SJCRH30 (cell line): ENCODE measurements around the gene DGCR8. TPM values are rescaled to one million over a fixed set of nuclear protein-coding genes. Genes with fewer than 3 reads are reported as not detected.
"Not testable (repeated sequence)": the region's sequence is repeated elsewhere in the genome, so short reads cannot be mapped to it uniquely, and the experiment has no call there.

Experiments
- DNase-seq, 2 experiments: peaks; one replicate each; pipeline ENCODE4 v3.0.0-alpha.2; 2015 to 2020
- H3K27ac ChIP-seq: fragments of 250-450 bp; sonication (Bioruptor Pico); 2 replicates; pipeline ENCODE4 v1.5.1; 2020; ENCODE audit warnings: mild to moderate bottlenecking, moderate library complexity
- H3K27me3 ChIP-seq: fragments of 250-450 bp; sonication (Bioruptor Pico); 2 replicates; pipeline ENCODE4 v1.5.1; 2020; ENCODE audit warnings: mild to moderate bottlenecking, moderate library complexity
- H3K36me3 ChIP-seq: fragments of 250-450 bp; sonication (Bioruptor Pico); 2 replicates; pipeline ENCODE4 v1.5.1; 2020; ENCODE audit warnings: mild to moderate bottlenecking, moderate library complexity
- H3K4me1 ChIP-seq: fragments of 250-450 bp; sonication (Bioruptor Pico); 2 replicates; pipeline ENCODE4 v1.5.1; 2020; ENCODE audit warnings: mild to moderate bottlenecking, moderate library complexity
- H3K4me3 ChIP-seq: fragments of 250-450 bp; sonication (Bioruptor Pico); 2 replicates; pipeline ENCODE4 v1.5.1; 2020; ENCODE audit warnings: mild to moderate bottlenecking, moderate library complexity
- H3K9me3 ChIP-seq: fragments of 250-450 bp; sonication (Bioruptor Pico); replicated peaks from 2 replicates; pipeline ENCODE4 v1.5.1; 2020; ENCODE audit warnings: mild to moderate bottlenecking, moderate library complexity
- total RNA-seq: library from RNA; depleted of rRNA; stranded (reverse); fragments of >200 nt; shearing (Covaris generic); gene quantifications from 2 replicates; pipeline ENCODE4 v1.2.3, GENCODE V29; 2014

Gene DGCR8
- total RNA-seq, 1 experiment from 2014 or later: 39.3 TPM

DNA sequence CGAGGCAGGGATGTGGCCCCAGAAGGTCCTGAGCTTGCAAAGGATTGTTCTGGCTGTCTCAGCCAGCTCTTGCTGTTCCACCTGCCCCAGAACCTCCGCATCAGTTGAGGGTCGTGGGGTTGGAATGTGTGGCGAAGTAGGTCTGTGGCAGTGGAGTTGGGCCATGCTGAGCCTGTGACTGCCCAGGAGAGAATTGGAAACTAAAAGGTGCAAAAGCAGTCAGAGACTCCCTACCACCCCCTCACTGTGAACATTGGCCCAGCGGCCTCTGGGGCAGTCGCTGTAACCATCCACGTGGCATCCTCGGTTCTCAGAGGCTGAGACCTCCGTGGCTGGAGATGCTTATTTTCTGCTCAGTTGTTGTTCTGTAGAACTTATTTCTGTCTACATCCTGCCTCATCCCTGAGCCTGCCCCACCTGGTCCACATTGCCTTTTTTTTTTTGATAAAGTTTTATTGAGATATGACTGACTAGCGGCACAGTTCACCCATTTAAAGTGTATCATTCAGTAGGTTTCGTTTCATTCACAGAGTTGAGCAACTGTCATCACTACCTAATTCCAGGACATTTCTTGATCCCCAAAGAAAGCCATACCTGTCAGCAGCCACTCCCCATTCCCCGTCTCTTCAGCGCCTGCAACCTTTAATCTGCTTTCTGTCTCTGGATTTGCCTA, 22.3 kb upstream of the DGCR8 start:
- DNase-seq: no peak
- Histone ChIP-seq H3K9me3 (no peaks in the 10 kb centered on the region), H3K27ac (no peak overlapping the region), H3K27me3 (no peaks in the 10 kb centered on the region), H3K4me3 (no peak overlapping the region), H3K36me3 (no peaks in the 10 kb centered on the region), H3K4me1 (peaks cover 11% of the 10 kb centered on the region; the same call in 1 of the 2 replicates)

DNA sequence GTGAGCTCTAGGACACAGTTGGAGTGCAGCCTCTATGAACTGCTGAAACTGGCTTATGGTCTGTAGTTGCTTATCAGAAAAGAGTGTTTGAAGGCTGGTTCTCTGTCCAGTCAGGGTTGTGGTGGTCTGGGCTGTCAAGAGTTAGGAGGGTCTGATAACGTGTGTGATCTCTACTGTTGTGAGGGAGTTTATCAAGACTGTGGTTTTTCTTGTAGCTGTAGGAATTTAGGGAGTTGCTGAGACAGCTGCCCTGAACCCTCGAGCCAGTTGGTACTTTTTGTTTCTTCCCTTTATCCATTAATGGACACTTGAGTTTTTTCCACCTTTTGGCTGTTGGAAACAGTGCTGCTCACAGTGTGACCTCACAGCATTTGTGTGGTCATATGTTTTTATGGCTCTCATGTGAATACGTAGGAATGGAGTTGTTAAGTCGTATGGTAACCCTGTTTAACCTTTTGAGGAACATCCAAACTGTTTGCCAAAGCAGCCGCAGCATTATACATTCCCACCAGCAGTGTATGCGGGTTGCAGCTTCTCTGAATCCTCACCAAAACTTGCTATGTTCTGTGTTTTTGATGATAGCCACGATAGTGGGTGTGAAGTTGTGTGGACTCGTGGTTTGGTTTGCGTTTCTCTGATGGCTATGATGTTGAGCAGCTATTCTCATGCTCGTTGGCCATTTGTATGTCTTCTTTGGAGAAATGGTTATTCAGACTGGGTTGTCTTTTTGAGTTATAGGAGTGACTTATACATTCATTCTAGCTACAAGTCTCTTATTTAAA, 20.9 kb upstream of the DGCR8 start:
- H3K4me3 ChIP-seq: no peak overlapping the region
- H3K27me3 ChIP-seq: no peaks in the 10 kb centered on the region
- H3K27ac ChIP-seq: no peak overlapping the region
- no peaks in the 10 kb centered on the region for H3K36me3 ChIP-seq
- H3K4me1 ChIP-seq: peaks cover 11% of the 10 kb centered on the region; the same call in 1 of the 2 replicates
- peak in 1 of 2 experiments; percentile 17 for DNase-seq
- no peaks in the 10 kb centered on the region for H3K9me3 ChIP-seq

DNA sequence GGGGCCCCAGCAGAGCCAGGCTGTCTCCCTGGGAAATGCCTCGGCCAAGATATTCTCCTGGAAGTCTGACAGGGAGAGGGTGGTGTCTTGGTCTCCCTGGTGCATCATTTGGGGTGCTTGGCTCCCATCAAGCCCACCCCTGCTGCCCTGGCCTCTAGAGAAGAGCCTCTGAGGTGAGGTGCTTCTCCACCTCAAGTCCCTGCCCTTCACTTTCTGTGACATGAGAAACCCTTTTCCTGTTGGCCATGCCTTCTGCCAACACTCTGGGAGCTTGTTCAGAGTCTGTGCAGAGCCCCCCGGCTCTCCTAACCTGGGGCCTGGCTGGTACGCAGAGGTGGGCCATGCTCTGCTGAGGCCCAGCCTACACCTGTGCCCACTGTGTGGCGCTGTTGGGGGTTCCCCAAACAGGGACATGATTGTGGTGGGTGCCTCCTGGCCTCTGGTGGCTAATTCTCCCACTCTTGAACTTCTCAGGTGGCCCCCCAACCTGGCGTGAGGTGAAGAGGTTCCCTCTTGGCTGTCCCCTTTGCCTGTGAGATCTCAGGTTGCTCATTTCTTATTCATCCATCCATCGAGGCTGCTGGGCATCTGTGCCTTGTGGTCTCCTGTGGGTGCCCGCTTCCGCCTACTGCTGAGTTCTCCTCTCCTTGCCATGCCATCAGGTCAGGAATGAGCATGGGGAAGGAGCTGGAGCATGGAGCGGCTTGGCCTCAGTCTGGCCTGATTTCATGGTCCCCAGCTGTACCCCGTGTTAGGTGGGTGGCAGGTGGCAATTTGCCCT, 19.2 kb upstream of the DGCR8 start:
- H3K27me3 ChIP-seq: no peaks in the 10 kb centered on the region
- H3K4me1 ChIP-seq: peaks cover 11% of the 10 kb centered on the region; the same call in 1 of the 2 replicates
- no peak overlapping the region for H3K27ac ChIP-seq
- no peak overlapping the region for H3K4me3 ChIP-seq
- no peaks in the 10 kb centered on the region for H3K9me3 ChIP-seq
- DNase-seq: no peak
- no peaks in the 10 kb centered on the region for H3K36me3 ChIP-seq

DNA sequence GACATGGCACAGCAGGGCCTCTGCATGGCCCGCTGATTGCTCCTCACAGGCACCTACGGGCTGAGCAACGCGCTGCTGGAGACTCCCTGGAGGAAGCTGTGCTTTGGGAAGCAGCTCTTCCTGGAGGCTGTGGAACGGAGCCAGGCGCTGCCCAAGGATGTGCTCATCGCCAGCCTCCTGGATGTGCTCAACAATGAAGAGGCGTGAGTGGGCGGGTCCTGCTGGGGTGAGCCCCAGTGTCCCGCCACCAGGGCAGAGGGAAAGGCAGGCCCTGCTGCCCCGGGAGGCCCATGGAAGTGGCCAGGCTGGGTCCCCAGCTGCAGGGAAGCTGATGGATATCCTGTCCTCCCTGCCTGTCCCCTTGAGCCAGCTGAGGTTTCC, 18.6 kb upstream of the DGCR8 start:
- DNase-seq: no peak
- H3K4me3 ChIP-seq: no peak overlapping the region
- H3K27ac ChIP-seq: no peak overlapping the region
- peaks cover 11% of the 10 kb centered on the region; the same call in 1 of the 2 replicates for H3K4me1 ChIP-seq
- H3K36me3 ChIP-seq: no peaks in the 10 kb centered on the region
- H3K27me3 ChIP-seq: no peaks in the 10 kb centered on the region
- no peaks in the 10 kb centered on the region for H3K9me3 ChIP-seq

DNA sequence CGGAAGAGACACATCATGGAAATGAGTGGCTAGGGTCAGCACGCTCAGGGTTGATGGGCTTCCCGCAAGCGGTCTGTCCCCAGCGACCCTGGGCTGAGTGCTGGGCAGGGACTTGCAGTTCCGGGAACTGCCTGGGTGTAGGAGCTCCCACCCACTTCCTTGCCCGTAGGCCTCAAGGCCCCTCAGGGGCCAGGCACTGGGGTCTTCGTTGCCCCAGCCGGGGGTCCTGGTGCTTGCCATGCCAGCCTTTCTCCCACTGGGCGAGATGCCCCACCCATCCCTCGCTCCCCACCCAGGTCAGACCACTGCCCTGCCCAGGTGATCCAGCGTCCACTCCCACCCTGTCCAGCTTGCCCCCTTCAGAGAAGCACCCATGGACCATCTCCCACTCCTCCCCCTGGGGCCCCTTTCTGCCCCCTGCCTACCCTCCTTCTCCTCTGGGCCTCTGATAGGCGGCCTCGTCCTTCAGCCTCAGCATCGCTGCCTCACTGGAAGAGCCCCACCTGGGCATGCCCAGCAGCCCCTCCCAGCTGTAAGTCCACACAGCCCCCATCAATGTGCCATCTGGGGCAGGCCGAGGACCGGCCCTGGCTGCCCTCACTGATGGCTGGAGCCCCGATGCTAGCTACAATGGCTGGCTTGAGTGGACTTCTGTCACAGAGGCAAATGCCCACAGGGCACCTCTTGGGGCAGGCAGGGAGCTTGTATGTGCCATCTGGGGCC, 17.8 kb upstream of the DGCR8 start:
- Histone ChIP-seq H3K27ac (no peak overlapping the region), H3K4me3 (no peak overlapping the region), H3K9me3 (no peaks in the 10 kb centered on the region), H3K4me1 (peaks cover 11% of the 10 kb centered on the region; the same call in 1 of the 2 replicates), H3K27me3 (no peaks in the 10 kb centered on the region), H3K36me3 (no peaks in the 10 kb centered on the region)
- no peak for DNase-seq

DNA sequence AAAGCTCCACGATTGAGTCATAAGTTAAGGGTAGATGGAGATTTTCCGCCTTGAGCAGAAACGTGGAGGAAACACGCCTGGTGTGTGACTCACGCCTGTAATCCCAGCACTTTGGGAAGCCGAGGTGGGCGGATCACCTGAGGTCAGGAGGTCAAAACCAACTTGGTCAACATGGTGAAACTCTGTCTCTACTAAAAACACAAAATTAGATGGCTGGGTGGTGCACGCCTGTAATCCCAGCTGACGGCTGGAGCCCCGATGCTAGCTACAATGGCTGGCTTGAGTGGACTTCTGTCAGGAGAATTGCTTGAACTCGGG, 17.3 kb upstream of the DGCR8 start:
- DNase-seq: no peak
- H3K27ac ChIP-seq: no peak overlapping the region

DNA sequence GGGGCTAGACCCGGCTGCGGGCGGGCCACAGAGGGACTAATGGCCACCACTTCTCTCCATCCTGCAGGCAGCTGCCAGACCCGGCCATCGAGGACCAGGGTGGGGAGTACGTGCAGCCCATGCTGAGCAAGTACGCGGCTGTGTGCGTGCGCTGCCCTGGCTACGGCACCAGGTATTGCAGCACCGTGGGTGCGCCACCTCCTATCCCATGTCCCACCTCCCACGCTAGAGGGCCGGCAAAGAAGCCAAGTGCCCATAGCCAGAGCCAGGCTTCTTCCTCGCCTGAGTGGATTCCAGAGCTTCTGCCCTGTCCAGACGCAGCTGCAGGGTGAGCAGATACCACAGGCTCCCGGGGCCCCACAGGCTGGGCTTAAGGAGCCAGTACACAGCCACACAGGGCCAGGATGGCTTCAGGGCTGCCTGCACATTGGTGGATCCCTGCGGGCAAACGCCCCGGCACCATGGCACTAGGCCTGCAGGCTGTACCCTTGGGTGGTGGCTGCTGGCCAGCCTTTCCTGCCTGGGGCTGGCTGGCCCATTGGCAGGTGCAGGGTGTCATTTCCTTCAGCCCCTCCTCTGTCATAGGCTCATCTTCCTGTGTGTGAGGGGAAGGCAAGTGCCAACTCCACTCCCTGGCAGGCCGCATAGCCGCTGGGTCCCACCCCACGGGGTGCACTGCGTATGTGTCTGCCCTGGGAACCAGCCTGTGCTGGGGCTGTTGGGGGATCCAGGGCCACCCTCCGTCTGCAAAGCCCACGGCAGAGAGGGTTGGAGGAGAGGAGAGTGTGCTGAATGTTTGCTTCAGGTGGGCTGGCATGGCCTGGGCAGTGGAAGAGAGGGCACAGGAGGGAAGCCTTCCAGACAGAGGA, 16.5 kb upstream of the DGCR8 start:
- no peak for DNase-seq
- Histone ChIP-seq H3K9me3 (no peaks in the 10 kb centered on the region), H3K4me1 (peaks cover 11% of the 10 kb centered on the region; the same call in 1 of the 2 replicates), H3K36me3 (no peaks in the 10 kb centered on the region), H3K4me3 (no peak overlapping the region), H3K27me3 (no peaks in the 10 kb centered on the region), H3K27ac (no peak overlapping the region)

More for the DNA sequence above, 17.3 kb upstream of the DGCR8 start:
- Histone ChIP-seq H3K9me3 (no peaks in the 10 kb centered on the region), H3K4me3 (no peak overlapping the region), H3K27me3 (no peaks in the 10 kb centered on the region), H3K36me3 (no peaks in the 10 kb centered on the region), H3K4me1 (peaks cover 11% of the 10 kb centered on the region; the same call in 1 of the 2 replicates)

DNA sequence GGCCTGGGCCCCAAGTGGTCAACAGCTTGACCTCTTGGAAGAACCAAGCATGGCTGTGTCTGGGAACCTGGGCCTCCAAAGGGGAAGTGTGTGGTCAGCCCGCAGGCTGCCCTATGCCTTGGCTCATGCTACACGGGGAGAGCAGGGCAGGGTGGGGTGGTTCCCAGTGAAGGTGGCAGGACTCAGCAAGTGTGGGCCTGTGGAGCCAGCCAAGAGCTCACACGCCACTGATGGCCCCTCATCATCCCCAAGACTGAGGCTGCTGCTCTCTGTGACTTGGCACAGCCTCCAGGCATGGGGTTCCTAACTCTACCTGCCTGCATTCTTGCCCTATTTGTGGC, 15.9 kb upstream of the DGCR8 start:
- H3K4me1 ChIP-seq: peaks cover 11% of the 10 kb centered on the region; the same call in 1 of the 2 replicates
- DNase-seq: no peak
- H3K36me3 ChIP-seq: no peaks in the 10 kb centered on the region

DNA sequence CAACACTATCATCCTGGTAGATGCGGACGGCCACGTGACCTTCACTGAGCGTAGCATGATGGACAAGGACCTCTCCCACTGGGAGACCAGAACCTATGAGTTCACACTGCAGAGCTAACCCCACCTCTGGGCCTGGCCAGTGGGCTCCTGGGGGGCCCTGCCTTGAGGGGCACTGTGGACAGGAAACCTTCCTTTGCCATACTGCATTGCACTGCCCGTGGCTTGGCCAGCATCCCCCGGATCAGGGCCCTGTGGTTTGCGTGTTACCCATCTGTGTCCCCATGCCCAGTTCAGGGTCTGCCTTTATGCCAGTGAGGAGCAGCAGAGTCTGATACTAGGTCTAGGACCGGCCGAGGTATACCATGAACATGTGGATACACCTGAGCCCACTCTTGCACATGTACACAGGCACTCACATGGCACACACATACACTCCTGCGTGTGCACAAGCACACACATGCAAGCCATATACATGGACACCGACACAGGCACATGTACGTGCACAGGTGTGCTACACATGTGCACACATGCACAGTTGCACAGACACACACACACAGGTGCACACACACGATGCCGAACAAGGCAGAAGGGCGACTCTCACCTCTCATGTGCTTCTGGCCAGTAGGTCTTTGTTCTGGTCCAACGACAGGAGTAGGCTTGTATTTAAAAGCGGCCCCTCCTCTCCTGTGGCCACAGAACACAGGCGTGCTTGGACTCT, 15.3 kb upstream of the DGCR8 start:
- DNase-seq: no peak
- no peak overlapping the region for H3K4me3 ChIP-seq
- no peak overlapping the region for H3K27ac ChIP-seq
- peaks cover 5% of the 10 kb centered on the region; the same call in 1 of the 2 replicates for H3K4me1 ChIP-seq
- no peaks in the 10 kb centered on the region for H3K9me3 ChIP-seq
- no peaks in the 10 kb centered on the region for H3K27me3 ChIP-seq
- no peaks in the 10 kb centered on the region for H3K36me3 ChIP-seq

More for the DNA sequence above, 15.9 kb upstream of the DGCR8 start:
- H3K4me3 ChIP-seq: no peak overlapping the region
- no peak overlapping the region for H3K27ac ChIP-seq
- no peaks in the 10 kb centered on the region for H3K27me3 ChIP-seq
- H3K9me3 ChIP-seq: no peaks in the 10 kb centered on the region

DNA sequence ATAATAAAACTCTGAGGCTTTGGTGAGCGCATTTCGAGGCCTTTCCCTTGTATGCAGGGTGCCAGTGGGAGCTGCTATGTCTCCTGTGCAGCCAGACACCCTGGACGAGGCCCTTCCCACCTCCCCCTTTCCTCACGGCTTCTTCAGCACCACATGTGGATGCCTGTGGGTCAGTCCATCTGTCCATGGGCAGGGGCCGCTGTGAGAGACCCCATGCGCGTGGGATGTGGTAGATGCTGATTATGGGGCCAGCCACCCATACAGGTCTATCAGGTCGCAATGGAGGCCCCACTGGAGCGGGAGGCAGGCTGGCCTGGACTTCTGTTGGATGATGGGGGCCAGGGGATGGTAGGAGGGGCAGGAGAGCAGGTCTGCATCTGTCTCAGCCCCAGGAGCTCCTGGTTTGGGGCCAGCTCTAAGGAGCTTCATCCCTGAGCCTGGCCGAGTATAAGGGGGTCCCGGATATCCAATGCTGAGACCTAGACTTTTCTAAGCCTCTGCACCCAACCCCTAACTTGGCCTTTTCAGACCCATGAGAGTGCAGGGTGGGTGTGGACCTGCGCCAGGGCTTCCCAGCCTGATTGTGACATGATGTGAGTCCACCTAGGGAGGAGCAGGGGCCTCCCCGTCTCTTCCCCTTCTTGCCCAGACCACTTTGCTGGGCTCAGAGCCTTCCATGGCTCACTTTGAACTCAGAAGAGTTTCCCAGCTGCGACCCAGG, 14.0 kb upstream of the DGCR8 start:
- Histone ChIP-seq H3K36me3 (no peaks in the 10 kb centered on the region), H3K4me1 (peaks cover 5% of the 10 kb centered on the region; the same call in 1 of the 2 replicates), H3K27ac (no peak overlapping the region), H3K27me3 (no peaks in the 10 kb centered on the region), H3K9me3 (no peaks in the 10 kb centered on the region), H3K4me3 (no peak overlapping the region)
- DNase-seq: no peak

DNA sequence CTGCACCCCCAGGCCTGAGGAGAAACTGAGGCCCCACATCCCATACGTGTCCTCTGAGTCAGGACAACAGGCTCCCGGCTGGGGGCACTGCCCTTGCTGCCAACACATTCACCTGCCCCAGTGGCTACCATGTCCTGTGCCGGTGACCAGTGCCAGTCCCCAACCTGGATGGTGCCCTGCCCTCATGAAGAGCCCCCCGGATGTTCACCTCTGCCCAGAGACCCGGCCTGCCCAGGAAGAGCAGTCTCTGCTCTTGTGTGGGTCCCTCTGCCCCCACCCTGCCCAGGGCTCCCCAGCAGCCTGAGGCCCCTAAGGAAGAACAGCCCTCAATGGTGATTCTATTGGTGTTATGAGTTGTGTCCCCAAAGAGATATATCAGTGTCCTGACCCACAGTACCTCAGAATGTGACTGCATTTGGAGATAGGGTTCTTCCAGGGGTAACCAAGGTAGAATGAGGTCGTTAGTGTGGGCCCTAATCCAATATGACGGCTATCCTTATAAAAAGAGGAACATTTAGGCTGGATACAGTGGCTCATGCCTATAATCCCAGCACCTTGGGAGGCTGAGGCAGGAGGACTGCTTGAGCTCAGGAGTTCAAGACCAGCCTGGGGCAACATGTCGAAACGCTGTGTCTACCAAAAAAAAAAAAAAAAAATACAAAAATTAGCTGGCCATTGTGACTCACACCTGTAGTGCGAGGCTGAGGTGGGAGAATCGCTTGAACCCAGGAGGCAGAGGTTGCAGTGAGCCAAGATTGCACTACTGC, 13.2 kb upstream of the DGCR8 start:
- H3K27ac ChIP-seq: no peak overlapping the region
- H3K36me3 ChIP-seq: no peaks in the 10 kb centered on the region
- H3K4me1 ChIP-seq: peaks cover 5% of the 10 kb centered on the region; the same call in 1 of the 2 replicates
- no peak for DNase-seq
- H3K4me3 ChIP-seq: no peak overlapping the region
- H3K9me3 ChIP-seq: no peaks in the 10 kb centered on the region
- no peaks in the 10 kb centered on the region for H3K27me3 ChIP-seq

DNA sequence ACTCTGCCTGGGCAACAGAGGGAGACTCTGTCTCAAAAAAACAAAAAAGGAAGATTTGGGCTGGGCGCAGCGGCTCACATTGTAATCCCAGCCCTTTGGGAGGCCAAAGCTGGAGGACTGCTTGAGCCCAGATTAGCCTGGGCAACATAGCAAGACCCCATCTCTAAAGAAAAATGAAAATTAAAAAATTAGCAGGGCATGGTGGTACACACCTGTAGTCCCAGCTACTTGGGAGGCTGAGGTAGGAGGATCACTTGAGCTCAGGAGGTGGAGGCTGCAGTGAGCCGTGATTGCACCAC, 12.7 kb upstream of the DGCR8 start:
- H3K27ac ChIP-seq, H3K4me1 ChIP-seq, H3K9me3 ChIP-seq: not testable (repeated sequence)

More for the DNA sequence above, 12.7 kb upstream of the DGCR8 start:
- DNase-seq, H3K4me3 ChIP-seq, H3K27me3 ChIP-seq, H3K36me3 ChIP-seq: not testable (repeated sequence)
